HG03045 (cell line): ENCODE data around the gene NUCKS1.
"Not testable (repeated sequence)": the region's sequence is repeated elsewhere in the genome, so short reads cannot be mapped to it uniquely, and the experiment has no call there.

ENCODE experiments used
- ATAC-seq: cut with Tn5 transposase; IDR thresholded peaks from one replicate; pipeline ENCODE4 v1.9.1; 2021; ENCODE audit warnings: mild to moderate bottlenecking, moderate library complexity; ENCODE audit not compliant: unreplicated experiment

The NUCKS1 gene

GRCh38 chr1:205733438-205734175, 16.4 kb downstream of the NUCKS1 start:
- ATAC-seq: no peak

- no peak for ATAC-seq
These were observed 19.9 kb downstream of the NUCKS1 start for GRCh38 chr1:205729945-205730610.

GRCh38 chr1:205726619-205727125, 23.3 kb downstream of the NUCKS1 start:
- ATAC-seq: no peak

GRCh38 chr1:205725514-205725913, 24.5 kb downstream of the NUCKS1 start:
- no peak for ATAC-seq

- ATAC-seq: not testable (repeated sequence)
These were observed 29.2 kb downstream of the NUCKS1 start for GRCh38 chr1:205720740-205721139.

- no peak for ATAC-seq
These were observed 30.2 kb downstream of the NUCKS1 start for GRCh38 chr1:205719762-205720161.

GRCh38 chr1:205719015-205719414, 31.0 kb downstream of the NUCKS1 start:
- ATAC-seq: no peak

GRCh38 chr1:205716371-205717132, 33.4 kb downstream of the NUCKS1 start:
- no peak for ATAC-seq

GRCh38 chr1:205715628-205716027, 34.4 kb downstream of the NUCKS1 start:
- ATAC-seq: no peak

- no peak for ATAC-seq
These were observed 35.1 kb downstream of the NUCKS1 start for GRCh38 chr1:205714906-205715246.

GRCh38 chr1:205714190-205714905, 35.6 kb downstream of the NUCKS1 start:
- no peak for ATAC-seq

- ATAC-seq: no peak
These were observed 38.6 kb downstream of the NUCKS1 start for GRCh38 chr1:205711105-205712048.

GRCh38 chr1:205710201-205711062, 39.5 kb downstream of the NUCKS1 start:
- ATAC-seq: no peak

- no peak for ATAC-seq
These were observed 40.3 kb downstream of the NUCKS1 start for GRCh38 chr1:205709640-205710039.

- ATAC-seq: no peak
These were observed 41.0 kb downstream of the NUCKS1 start for GRCh38 chr1:205709059-205709398.

GRCh38 chr1:205706601-205707502, 43.1 kb downstream of the NUCKS1 start:
- ATAC-seq: no peak

GRCh38 chr1:205704903-205705302, 45.1 kb downstream of the NUCKS1 start:
- no peak for ATAC-seq

GRCh38 chr1:205703072-205703471, 46.9 kb downstream of the NUCKS1 start:
- no peak for ATAC-seq
